Subcutaneous abdominal adipose tissue (tissue), 5 donors: ENCODE data around the gene NR6A1.

Experiments used
- H3K27ac ChIP-seq: one replicate; pipeline ENCODE4 v1.7.0; 2013; ENCODE audit warnings: low read depth, mild to moderate bottlenecking, inconsistent platforms, low read length, moderate library complexity
- H3K27me3 ChIP-seq, 5 donors: one replicate each; pipeline ENCODE4 v1.7.0; 2013; ENCODE audit warnings: low read length in 5 of 5, inconsistent platforms in 1 of 5; ENCODE audit not compliant: control insufficient read depth in 5 of 5, insufficient read depth in 4 of 5
- H3K36me3 ChIP-seq, 5 donors: one replicate each; pipeline ENCODE4 v1.7.0; 2013; ENCODE audit warnings: low read length in 5 of 5; ENCODE audit not compliant: control insufficient read depth in 5 of 5, insufficient read depth in 5 of 5
- H3K4me1 ChIP-seq, 5 donors: one replicate each; pipeline ENCODE4 v1.7.0; 2013; ENCODE audit warnings: low read length in 5 of 5, mild to moderate bottlenecking in 3 of 5, moderate library complexity in 1 of 5; ENCODE audit not compliant: control insufficient read depth in 5 of 5, insufficient read depth in 5 of 5
- H3K4me3 ChIP-seq, 5 donors: one replicate each; pipeline ENCODE4 v1.7.0; 2013; ENCODE audit warnings: low read length in 5 of 5, low read depth in 1 of 5
- H3K9ac ChIP-seq, 5 donors: one replicate each; pipeline ENCODE4 v1.7.0; 2013; ENCODE audit warnings: low read length in 5 of 5, mild to moderate bottlenecking in 4 of 5, moderate library complexity in 3 of 5
- H3K9me3 ChIP-seq, 5 donors: one replicate each; pipeline ENCODE4 v1.7.0; 2013; ENCODE audit warnings: low read length in 5 of 5; ENCODE audit not compliant: control insufficient read depth in 5 of 5
- donor health status: healthy.
- donor health status: healthy.
- donor health status: healthy.
- donor health status: healthy.
- donor health status: healthy.

NR6A1 gene

DNA sequence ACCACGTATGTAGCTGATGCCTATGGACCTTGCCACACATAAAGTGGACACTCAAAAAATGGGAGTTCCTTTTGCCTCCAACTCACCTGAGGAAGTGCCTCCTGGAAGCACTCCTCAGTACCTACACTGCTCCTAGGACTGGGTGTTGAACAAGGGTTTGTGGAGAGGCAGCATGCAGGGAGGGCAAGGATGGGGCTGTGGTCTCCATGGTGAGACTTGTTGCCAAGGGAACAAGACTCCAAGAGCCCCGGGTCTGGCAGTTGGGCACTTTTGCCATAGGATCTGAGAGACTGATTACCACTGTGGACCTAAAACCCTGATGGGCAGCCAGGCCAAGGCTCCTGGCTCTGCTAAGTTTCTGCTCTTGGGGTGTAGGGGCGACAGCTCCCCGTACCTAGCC, 257.0 kb downstream of the NR6A1 start:
- Histone ChIP-seq H3K36me3 (no peaks in the 10 kb centered on the region), H3K27me3 (peaks cover 7 to 20% (median 11%) of the 10 kb centered on the region in 5 donors), H3K4me1 (peaks cover 0 to 3% (median 0%) of the 10 kb centered on the region in 5 donors), H3K4me3 (no peak overlapping the region), H3K9me3 (no peaks in the 10 kb centered on the region), H3K27ac (no peak overlapping the region), H3K9ac (no peak overlapping the region)

DNA sequence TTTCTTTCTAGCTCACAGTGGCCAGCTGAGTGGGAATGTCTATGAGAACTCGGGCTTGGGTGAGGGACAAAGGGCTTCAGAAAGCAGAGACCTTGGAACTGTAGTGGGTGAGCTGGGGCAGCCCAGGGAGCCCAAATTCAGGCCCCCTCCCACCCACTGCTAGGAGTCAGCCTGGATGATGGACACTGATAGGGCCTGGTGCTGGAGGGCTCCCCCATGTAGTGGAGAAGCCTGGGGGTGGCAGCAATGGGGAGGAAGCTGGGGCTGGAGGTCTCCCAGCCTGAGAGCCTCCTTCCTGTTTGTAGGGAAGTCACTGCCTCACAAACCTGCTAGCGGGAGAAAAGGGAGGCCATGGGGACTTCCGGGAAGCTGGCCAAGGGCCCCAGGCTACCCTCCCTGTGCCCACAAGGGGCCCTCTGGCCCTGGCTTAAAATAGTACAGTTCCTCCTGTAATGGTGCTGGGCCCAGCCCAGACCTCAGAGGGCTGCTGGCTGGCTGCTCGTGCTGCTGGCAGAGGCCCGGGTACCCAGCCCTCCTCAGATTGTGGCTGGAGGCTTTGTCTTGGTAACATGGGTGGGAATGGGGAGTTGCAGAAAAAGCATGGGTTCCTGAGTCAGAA, 257.6 kb downstream of the NR6A1 start:
- no peak overlapping the region for H3K9ac ChIP-seq
- H3K4me1 ChIP-seq = peaks cover 0 to 3% (median 0%) of the 10 kb centered on the region in 5 donors
- H3K27ac ChIP-seq = no peak overlapping the region
- H3K27me3 ChIP-seq = peaks cover 7 to 17% (median 11%) of the 10 kb centered on the region in 5 donors
- no peaks in the 10 kb centered on the region for H3K36me3 ChIP-seq
- no peaks in the 10 kb centered on the region for H3K9me3 ChIP-seq
- H3K4me3 ChIP-seq = no peak overlapping the region

DNA sequence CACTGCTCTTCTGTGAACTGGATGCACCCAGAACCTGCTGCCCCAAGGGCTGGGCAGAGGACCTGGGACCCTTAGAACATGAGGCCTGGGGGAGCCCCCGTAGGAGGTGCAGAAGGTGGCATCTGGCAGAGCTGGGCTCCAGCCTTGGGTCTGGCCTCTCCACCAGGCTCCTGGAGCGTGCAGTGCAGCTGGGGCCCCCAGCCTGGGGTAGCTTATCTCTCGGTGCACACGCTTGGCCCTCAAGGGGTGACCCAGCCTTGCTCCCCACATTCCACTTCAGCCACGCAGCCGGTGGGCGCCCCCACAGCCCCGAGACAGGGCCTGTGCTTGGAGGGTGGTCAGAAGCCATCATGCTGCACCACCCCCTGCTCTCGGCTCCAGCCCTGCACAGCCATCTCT, 258.3 kb downstream of the NR6A1 start:
- Histone ChIP-seq H3K36me3 (no peaks in the 10 kb centered on the region), H3K27me3 (peaks cover 7 to 17% (median 11%) of the 10 kb centered on the region in 5 donors), H3K27ac (no peak overlapping the region), H3K4me3 (no peak overlapping the region), H3K9ac (no peak overlapping the region), H3K4me1 (peaks cover 0 to 3% (median 0%) of the 10 kb centered on the region in 5 donors), H3K9me3 (no peaks in the 10 kb centered on the region)

GRCh38 chr9:124511891-124512805, 259.0 kb downstream of the NR6A1 start:
- H3K9me3 ChIP-seq = no peaks in the 10 kb centered on the region
- H3K4me1 ChIP-seq = peaks cover 0 to 3% (median 0%) of the 10 kb centered on the region in 5 donors
- no peaks in the 10 kb centered on the region for H3K36me3 ChIP-seq
- H3K27me3 ChIP-seq = peaks cover 7 to 17% (median 11%) of the 10 kb centered on the region in 5 donors
- H3K9ac ChIP-seq = no peak overlapping the region
- no peak overlapping the region for H3K4me3 ChIP-seq
- H3K27ac ChIP-seq = no peak overlapping the region

DNA sequence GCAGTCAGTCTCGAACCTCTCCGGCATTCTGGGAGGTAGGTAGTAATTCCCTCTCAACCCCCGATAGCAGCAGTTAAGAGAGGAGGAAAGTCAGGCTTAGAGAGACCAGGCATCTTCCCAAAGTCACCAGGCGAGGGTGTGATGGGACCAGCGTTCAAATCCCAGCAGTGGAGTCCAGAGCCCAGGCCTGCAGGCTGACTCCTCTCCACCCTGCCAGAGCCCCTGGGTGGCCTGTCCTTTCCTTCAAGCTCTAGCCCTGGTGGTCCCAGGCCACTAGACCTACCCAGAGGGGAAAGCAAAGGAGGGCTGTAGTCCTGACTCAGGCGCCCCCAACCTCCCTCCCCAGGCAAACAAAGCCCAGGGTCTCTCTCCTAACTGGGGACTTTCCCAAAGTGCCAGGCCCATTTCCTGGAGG, 259.7 kb downstream of the NR6A1 start:
- Histone ChIP-seq H3K36me3 (no peaks in the 10 kb centered on the region), H3K4me3 (no peak overlapping the region), H3K27me3 (peaks cover 8 to 17% (median 15%) of the 10 kb centered on the region in 5 donors), H3K9ac (no peak overlapping the region), H3K9me3 (no peaks in the 10 kb centered on the region), H3K4me1 (peaks cover 0 to 3% (median 0%) of the 10 kb centered on the region in 5 donors), H3K27ac (no peak overlapping the region)

DNA sequence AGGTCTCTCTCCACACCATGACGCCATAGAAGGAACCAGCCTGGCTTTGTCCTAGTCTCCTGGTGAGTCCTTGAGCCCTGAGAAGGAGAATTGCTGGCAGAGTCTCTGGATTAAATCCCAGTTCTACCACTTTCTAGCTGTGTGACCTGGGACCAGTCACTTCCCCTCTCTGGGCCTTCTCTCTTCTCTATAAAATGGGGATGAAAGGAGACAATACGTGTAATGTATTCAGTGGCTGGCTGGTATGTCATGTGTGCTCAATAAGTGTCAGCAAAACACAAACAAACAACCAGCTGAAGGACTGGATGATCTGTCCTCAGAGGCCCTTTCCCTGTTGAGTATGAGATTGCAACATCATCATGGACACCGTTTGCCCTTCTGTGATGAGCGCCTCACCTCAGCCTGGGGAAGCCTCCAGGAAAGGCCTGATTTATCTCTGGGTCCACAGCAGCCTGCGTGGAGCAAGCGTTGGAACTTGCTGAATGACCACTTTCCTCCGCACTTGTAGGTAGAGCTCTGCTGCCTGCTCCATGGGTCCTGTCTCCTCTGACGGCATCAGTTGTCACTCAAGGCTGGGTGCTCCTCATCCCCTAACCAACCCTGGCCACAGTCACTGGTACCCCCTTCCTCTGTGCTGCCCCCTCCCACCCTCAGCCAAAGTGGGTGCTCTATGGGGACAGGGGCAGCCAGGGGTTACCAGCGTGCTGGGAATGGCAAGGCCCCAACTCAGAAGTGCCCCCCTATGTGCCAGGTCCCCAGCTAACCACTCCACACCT, 260.3 kb downstream of the NR6A1 start:
- H3K4me1 ChIP-seq = peaks cover 0 to 3% (median 0%) of the 10 kb centered on the region in 5 donors
- H3K27ac ChIP-seq = no peak overlapping the region
- no peak overlapping the region for H3K9ac ChIP-seq
- peaks cover 12 to 22% (median 17%) of the 10 kb centered on the region in 5 donors for H3K27me3 ChIP-seq
- H3K9me3 ChIP-seq = no peaks in the 10 kb centered on the region
- H3K4me3 ChIP-seq = no peak overlapping the region
- no peaks in the 10 kb centered on the region for H3K36me3 ChIP-seq

GRCh38 chr9:124507880-124508423, 263.2 kb downstream of the NR6A1 start:
- peaks cover 32 to 39% (median 35%) of the 10 kb centered on the region in 5 donors for H3K27me3 ChIP-seq
- H3K36me3 ChIP-seq = no peaks in the 10 kb centered on the region
- no peak overlapping the region for H3K9ac ChIP-seq
- H3K27ac ChIP-seq = no peak overlapping the region
- H3K4me1 ChIP-seq = peaks cover 0 to 19% (median 15%) of the 10 kb centered on the region in 5 donors
- no peaks in the 10 kb centered on the region for H3K9me3 ChIP-seq
- H3K4me3 ChIP-seq = no peak overlapping the region

GRCh38 chr9:124506931-124507879, 263.9 kb downstream of the NR6A1 start, which contains the start of gene NR5A1:
Gene NR5A1, minus strand, starts transcription at chr9:124507399. Its CDS starts 4,004 bp downstream, at chr9:124503395.
- H3K27me3 ChIP-seq = peaks cover 31 to 40% (median 38%) of the 10 kb centered on the region in 5 donors

GRCh38 chr9:124506433-124506832, 264.7 kb downstream of the NR6A1 start:
- H3K27me3 ChIP-seq = peaks cover 35 to 43% (median 41%) of the 10 kb centered on the region in 5 donors
- no peaks in the 10 kb centered on the region for H3K9me3 ChIP-seq
- no peak overlapping the region for H3K27ac ChIP-seq
- no peaks in the 10 kb centered on the region for H3K36me3 ChIP-seq
- no peak overlapping the region for H3K4me3 ChIP-seq
- peaks cover 0 to 20% (median 15%) of the 10 kb centered on the region in 5 donors for H3K4me1 ChIP-seq
- no peak overlapping the region for H3K9ac ChIP-seq

More at GRCh38 chr9:124506931-124507879, 263.9 kb downstream of the NR6A1 start, which contains the start of gene NR5A1:
- H3K9ac ChIP-seq = no peak within 1 kb of the TSS
- no peaks in the 10 kb centered on the region for H3K36me3 ChIP-seq
- peaks cover 0 to 20% (median 15%) of the 10 kb centered on the region in 5 donors for H3K4me1 ChIP-seq
- H3K4me3 ChIP-seq = no peak within 1 kb of the TSS
- H3K27ac ChIP-seq = no peak within 1 kb of the TSS
- H3K9me3 ChIP-seq = no peaks in the 10 kb centered on the region
